ENCODE data around the gene ZNF830. TPM values are rescaled to one million over a fixed set of nuclear protein-coding genes. Genes with fewer than 3 reads are reported as not detected.

Gene ZNF830
- total and polyA plus RNA-seq, 2 of the 4 experiments (the other 2 are of a cell fraction) = 5.5 to 6.6 TPM

- DNase-seq (peak; percentile 7), ATAC-seq (ENCODE audit: low read depth) (no peak; the same call in 1 of the 2 replicates)
- Histone ChIP-seq H3K4ac (ENCODE audit: low read depth, low read length) (peak overlapping the region; percentile 64), H2AK5ac (ENCODE audit: low read depth, low read length) (peak overlapping the region; percentile 71; the same call in 1 of the 2 replicates), H3K56ac (ENCODE audit: extremely low read depth, insufficient read depth, low read length) (no peak overlapping the region), H4K20me1 (ENCODE audit: insufficient read depth, low read length) (no peaks in the 10 kb centered on the region), H3K79me1 (ENCODE audit: low read depth in 1 of 2, low read length in 2 of 2) (peaks cover 0 to 10% of the 10 kb centered on the region in 2 experiments; a peak in 1 of 4 replicates), H2AFZ (replicated peaks; ENCODE audit: low read length, poor library complexity) (peak overlapping the region; percentile 69), H3K9ac (ENCODE audit: low read depth, low read length) (no peak overlapping the region), H2BK120ac (ENCODE audit: low read depth, low read length) (peak overlapping the region; percentile 63), H3K36me3 (ENCODE audit: control insufficient read depth, insufficient read depth, low read length) (peaks cover 54% of the 10 kb centered on the region), H4K91ac (ENCODE audit: insufficient read depth, low read depth, low read length) (peak overlapping the region; percentile 54), H4K8ac (ENCODE audit: low read depth in 2 of 2, low read length in 2 of 2) (peak overlapping the region; percentile 78 to 83; a peak in 2 of 4 replicates), H3K4me3 (ENCODE audit: insufficient read depth, low read depth, low read length) (no peak overlapping the region), H2AK9ac (replicated peaks; ENCODE audit: low read depth, low read length, poor library complexity) (no peak overlapping the region), H3K9me1 (ENCODE audit: insufficient read depth, low read length) (peaks cover 13% of the 10 kb centered on the region), H2BK20ac (ENCODE audit: low read depth, low read length) (no peak overlapping the region), H3K4me1 (ENCODE audit: control insufficient read depth, insufficient read depth, low read length) (peaks cover 18% of the 10 kb centered on the region), H3K9me3 (ENCODE audit: control insufficient read depth, insufficient read depth, low read length) (no peaks in the 10 kb centered on the region), H3K18ac (ENCODE audit: low read depth, low read length) (peak overlapping the region; percentile 15), H4K5ac (ENCODE audit: low read depth, low read length) (peak overlapping the region; percentile 23; the same call in 1 of the 2 replicates), H3K23ac (ENCODE audit: low read depth, low read length) (no peak overlapping the region), H3K4me2 (ENCODE audit: low read depth, low read length) (peak overlapping the region; percentile 17), H3K27ac (ENCODE audit: insufficient read depth, low read length) (peak overlapping the region; percentile 77), H3K14ac (replicated peaks; ENCODE audit: low read depth, low read length) (peak overlapping the region; percentile 33; the same call in 1 of the 2 replicates), H2BK5ac (ENCODE audit: low read depth, low read length, poor library complexity, severe bottlenecking) (peak overlapping the region; percentile 35), H2BK15ac (ENCODE audit: low read depth, low read length) (no peak overlapping the region; the same call in 2 of the 3 replicates), H3K27me3 (ENCODE audit: control insufficient read depth, insufficient read depth, low read length) (no peaks in the 10 kb centered on the region)
- intact Hi-C loops (cut with micrococcal nuclease) = loop anchor here (1.0 to 10.0 kb wide), 3 partner anchors 15 to 574 kb away; no protein-coding TSS in a partner anchor
- in situ Hi-C loops (cut with MboI; ENCODE audit: low sequenced_read_pairs) = loop anchor here (5.0 to 25.0 kb wide), 2 partner anchors 96 to 591 kb away; partner anchors contain the start of genes AP2B1 and PEX12
- no CpG with 5 or more reads among the region's 3 CpGs for WGBS, 2 experiments (ENCODE audit: extremely low coverage in 2 of 2, insufficient read length in 1 of 2)
- CTCF ChIA-PET = interaction anchor here (0.6 to 1.1 kb wide), 3 partner anchors 25 to 416 kb away, joined by 3 to 7 read pairs (median 3); no protein-coding TSS in a partner anchor
- dilution Hi-C loops (cut with HindIII; ENCODE audit: low sequenced_read_pairs, unreplicated experiment) = no loop called here
- BruUV-seq (replicated peaks) = no TSS peak
- POLR2A ChIA-PET (ENCODE audit: unreplicated experiment) = interaction anchor here (1.0 kb wide), 1 partner anchor 123 kb away, joined by 3 read pairs; the partner anchor contains the start of gene RAD51D
- TF ChIP-seq MAZ (IDR thresholded peaks at IDR 0.05; ENCODE audit: borderline replicate concordance, low read depth, low read length) (no peak), NFE2L2 (IDR thresholded peaks at IDR 0.05; ENCODE audit: low read depth, low read length) (no peak), MAFK (IDR thresholded peaks at IDR 0.05; ENCODE audit: low read depth, low read length) (no peak), RCOR1 (IDR thresholded peaks at IDR 0.05; ENCODE audit: insufficient replicate concordance, low read length) (no peak), CHD1 (IDR thresholded peaks at IDR 0.05; ENCODE audit: low read depth, low read length) (no peak), POLR2A (IDR thresholded peaks at IDR 0.05; ENCODE audit: low read depth, low read length) (no peak), CEBPB (IDR thresholded peaks at IDR 0.05; ENCODE audit: low read depth, low read length) (no peak), FOS (IDR thresholded peaks at IDR 0.05; ENCODE audit: low read depth, low read length) (no peak), RAD21 (IDR thresholded peaks at IDR 0.05; ENCODE audit: low read length) (no peak), RFX5 (IDR thresholded peaks at IDR 0.05; ENCODE audit: low read depth, low read length) (no peak), BHLHE40 (IDR thresholded peaks at IDR 0.05; ENCODE audit: low read depth, low read length) (no peak), MXI1 (IDR thresholded peaks at IDR 0.05; ENCODE audit: borderline replicate concordance, low read depth, low read length) (no peak), SMC3 (IDR thresholded peaks at IDR 0.05; ENCODE audit: low read depth, low read length) (no peak), ELK1 (IDR thresholded peaks at IDR 0.05; ENCODE audit: borderline replicate concordance, low read depth, low read length) (no peak), CTCF (conservative IDR thresholded peaks at IDR 0.05; ENCODE audit: low read depth, low read length) (no peak)
Observed at GRCh38 chr17:34996422-34997285, 35.3 kb downstream of the ZNF830 start.

Data from IMR-90 (cell line).